K562 (cell line): ENCODE measurements around the gene FMO2.

Experiments used
- ATF2 ChIP-seq: sonication (generic); formaldehyde crosslinking; IDR thresholded peaks from 2 replicates; pipeline ENCODE4 v1.8.1; 2022; ENCODE audit warnings: missing genetic modification reagents
- BRCA1 ChIP-seq, 2 experiments: fragments of 450-650 bp in 1 of 2; sonication (generic) in 1 of 2; formaldehyde crosslinking in 1 of 2; IDR thresholded peaks; 2 replicates each; pipeline versions ENCODE4 v1.5.0 to v1.6.1; 2017 to 2020; ENCODE audit warnings: mild to moderate bottlenecking in 1 of 2, missing genetic modification reagents in 1 of 2
- EHMT2 ChIP-seq: fragments of 450-650 bp; IDR thresholded peaks from 2 replicates; pipeline ENCODE4 v1.6.1; 2018; ENCODE audit warnings: antibody characterized with exemption
- ETV5 ChIP-seq: sonication (generic); formaldehyde crosslinking; IDR thresholded peaks from 2 replicates; pipeline ENCODE4 v1.4.0; 2020; ENCODE audit warnings: low read depth, mild to moderate bottlenecking, missing genetic modification reagents
- GABPB2 ChIP-seq: fragments of 250-450 bp; sonication (Bioruptor Pico); conservative IDR thresholded peaks from 2 replicates; pipeline ENCODE4 v1.5.1; 2021; ENCODE audit warnings: mild to moderate bottlenecking
- GATA2 ChIP-seq: sonication (generic); formaldehyde crosslinking; IDR thresholded peaks from 2 replicates; pipeline ENCODE4 v1.4.0; 2020; ENCODE audit warnings: mild to moderate bottlenecking, missing genetic modification reagents
- MAFG ChIP-seq: fragments of 450-650 bp; conservative IDR thresholded peaks from 2 replicates; pipeline ENCODE4 v1.6.1; 2016; ENCODE audit warnings: missing genetic modification characterization, missing compliant biosample characterization
- NFIC ChIP-seq: fragments of 450-650 bp; IDR thresholded peaks from 2 replicates; pipeline ENCODE4 v1.6.1; 2017; ENCODE audit warnings: mild to moderate bottlenecking, inconsistent platforms
- NFIX ChIP-seq: fragments of 250-450 bp; sonication (Bioruptor Pico); IDR thresholded peaks from 2 replicates; pipeline ENCODE4 v1.4.0; 2020; ENCODE audit warnings: low read depth, mild to moderate bottlenecking, moderate library complexity
- POLR2A ChIP-seq: fragments of 450-650 bp; conservative IDR thresholded peaks from 2 replicates; pipeline ENCODE4 v1.6.1; 2016
- STAT5A ChIP-seq: IDR thresholded peaks from 2 replicates; pipeline ENCODE4 v1.6.1; 2012; ENCODE audit warnings: low read length, inconsistent platforms, borderline replicate concordance
- TF ChIP-seq, protein P1 (sequence below), 3 experiments: IDR thresholded peaks in 2 of 3; conservative IDR thresholded peaks in 1 of 3; 2 replicates each; pipeline ENCODE4 v1.5.1; 2011 to 2012; ENCODE audit warnings: low read length in 3 of 3, mild to moderate bottlenecking in 3 of 3, control low read depth in 2 of 3, improper control_type of control experiment in 1 of 3, inconsistent platforms in 1 of 3, low read depth in 1 of 3, mixed read lengths in 1 of 3, moderate library complexity in 1 of 3; ENCODE audit not compliant: insufficient read depth in 2 of 3
- TF ChIP-seq, protein P2 (sequence below): IDR thresholded peaks from 2 replicates; pipeline ENCODE4 v1.6.1; 2012; ENCODE audit warnings: low read depth, low read length, improper control_type of control experiment, borderline replicate concordance

GRCh38 chr1:171196351-171196750 lies 11.3 kb downstream of the FMO2 start:
- TF ChIP-seq ETV5 (CRISPR knock-in tag) (no peak), NFIC (no peak), GABPB2 (CRISPR knock-in tag) (no peak), BRCA1 (IDR thresholded peaks at IDR 0.05) (no peak), BRCA1 (CRISPR knock-in tag; IDR thresholded peaks at IDR 0.05) (no peak), NFIX (no peak), POLR2A (no peak), ATF2 (CRISPR knock-in tag) (no peak), GATA2 (CRISPR knock-in tag) (no peak), EHMT2 (no peak), MAFG (tag) (no peak), STAT5A (no peak)
- TF ChIP-seq, protein P1, sequence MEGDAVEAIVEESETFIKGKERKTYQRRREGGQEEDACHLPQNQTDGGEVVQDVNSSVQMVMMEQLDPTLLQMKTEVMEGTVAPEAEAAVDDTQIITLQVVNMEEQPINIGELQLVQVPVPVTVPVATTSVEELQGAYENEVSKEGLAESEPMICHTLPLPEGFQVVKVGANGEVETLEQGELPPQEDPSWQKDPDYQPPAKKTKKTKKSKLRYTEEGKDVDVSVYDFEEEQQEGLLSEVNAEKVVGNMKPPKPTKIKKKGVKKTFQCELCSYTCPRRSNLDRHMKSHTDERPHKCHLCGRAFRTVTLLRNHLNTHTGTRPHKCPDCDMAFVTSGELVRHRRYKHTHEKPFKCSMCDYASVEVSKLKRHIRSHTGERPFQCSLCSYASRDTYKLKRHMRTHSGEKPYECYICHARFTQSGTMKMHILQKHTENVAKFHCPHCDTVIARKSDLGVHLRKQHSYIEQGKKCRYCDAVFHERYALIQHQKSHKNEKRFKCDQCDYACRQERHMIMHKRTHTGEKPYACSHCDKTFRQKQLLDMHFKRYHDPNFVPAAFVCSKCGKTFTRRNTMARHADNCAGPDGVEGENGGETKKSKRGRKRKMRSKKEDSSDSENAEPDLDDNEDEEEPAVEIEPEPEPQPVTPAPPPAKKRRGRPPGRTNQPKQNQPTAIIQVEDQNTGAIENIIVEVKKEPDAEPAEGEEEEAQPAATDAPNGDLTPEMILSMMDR (IDR thresholded peaks at IDR 0.05 in 2 of 3, conservative IDR thresholded peaks at IDR 0.05 in 1 of 3; ENCODE audit: insufficient read depth in 2 of 3, low read depth in 1 of 3, low read length in 3 of 3): no peak
- TF ChIP-seq, protein P2, sequence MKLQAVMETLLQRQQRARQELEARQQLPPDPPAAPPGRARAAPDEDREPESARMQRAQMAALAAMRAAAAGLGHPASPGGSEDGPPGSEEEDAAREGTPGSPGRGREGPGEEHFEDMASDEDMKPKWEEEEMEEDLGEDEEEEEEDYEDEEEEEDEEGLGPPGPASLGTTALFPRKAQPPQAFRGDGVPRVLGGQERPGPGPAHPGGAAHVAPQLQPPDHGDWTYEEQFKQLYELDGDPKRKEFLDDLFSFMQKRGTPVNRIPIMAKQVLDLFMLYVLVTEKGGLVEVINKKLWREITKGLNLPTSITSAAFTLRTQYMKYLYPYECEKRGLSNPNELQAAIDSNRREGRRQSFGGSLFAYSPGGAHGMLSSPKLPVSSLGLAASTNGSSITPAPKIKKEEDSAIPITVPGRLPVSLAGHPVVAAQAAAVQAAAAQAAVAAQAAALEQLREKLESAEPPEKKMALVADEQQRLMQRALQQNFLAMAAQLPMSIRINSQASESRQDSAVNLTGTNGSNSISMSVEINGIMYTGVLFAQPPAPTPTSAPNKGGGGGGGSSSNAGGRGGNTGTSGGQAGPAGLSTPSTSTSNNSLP: no peak
